Common myeloid progenitor, CD34-positive (primary cell): ENCODE results near the gene TNIK.

Experiments used
- CTCF ChIA-PET: fragments of 350-600 bp; sonication (Branson Sonifier 250); formaldehyde crosslinking; loops from one replicate; lab custom pipeline; 2021; ENCODE audit warnings: antibody characterized with exemption; lab: Charles Lee
- POLR2A ChIA-PET: fragments of 350-600 bp; sonication (Branson Sonifier 250); formaldehyde crosslinking; loops from one replicate; lab custom pipeline; 2021; ENCODE audit warnings: antibody characterized with exemption; lab: Charles Lee
- DNase-seq, 3 donors: peaks; one replicate each; pipeline versions ENCODE4 v3.0.0 to v3.0.0-alpha.2; 2013
- H3K27ac ChIP-seq, 2 experiments: 1 replicate in 1 of 2; 2 replicates in 1 of 2; pipeline ENCODE4 v1.7.0; 2013; ENCODE audit warnings: inconsistent platforms in 2 of 2, low read length in 2 of 2, mild to moderate bottlenecking in 2 of 2, low read depth in 1 of 2, moderate library complexity in 1 of 2; ENCODE audit not compliant: severe bottlenecking in 2 of 2, insufficient read depth in 1 of 2, poor library complexity in 1 of 2
- H3K27me3 ChIP-seq, 5 experiments: replicated peaks in 2 of 5; 1 replicate in 3 of 5; 2 replicates in 2 of 5; pipeline versions ENCODE4 v1.6.1 to v1.7.0; 2013; ENCODE audit warnings: low read length in 4 of 5, mild to moderate bottlenecking in 2 of 5, moderate library complexity in 2 of 5, inconsistent platforms in 1 of 5; ENCODE audit not compliant: insufficient read depth in 5 of 5, control insufficient read depth in 4 of 5
- H3K36me3 ChIP-seq, 4 experiments: 1 replicate in 2 of 4; 2 replicates in 2 of 4; pipeline versions ENCODE4 v1.6.1 to v1.7.0; 2013; ENCODE audit warnings: low read length in 3 of 4, control low read depth in 1 of 4, mild to moderate bottlenecking in 1 of 4; ENCODE audit not compliant: control insufficient read depth in 4 of 4, insufficient read depth in 4 of 4
- H3K4me1 ChIP-seq, 4 experiments: 1 replicate in 3 of 4; 2 replicates in 1 of 4; pipeline versions ENCODE4 v1.6.1 to v1.7.1; 2013; ENCODE audit warnings: low read length in 3 of 4, mild to moderate bottlenecking in 3 of 4, control low read depth in 1 of 4, inconsistent platforms in 1 of 4, moderate library complexity in 1 of 4; ENCODE audit not compliant: control insufficient read depth in 4 of 4, insufficient read depth in 4 of 4; ENCODE audit errors: control extremely low read depth in 1 of 4
- H3K4me3 ChIP-seq, 7 experiments: 1 replicate in 4 of 7; 2 replicates in 3 of 7; pipeline versions ENCODE4 v1.5.1 to v1.7.0; 2013; ENCODE audit warnings: mild to moderate bottlenecking in 7 of 7, low read length in 6 of 7, moderate library complexity in 6 of 7, inconsistent platforms in 2 of 7, low read depth in 2 of 7, control low read depth in 1 of 7; ENCODE audit not compliant: insufficient read depth in 4 of 7, control insufficient read depth in 1 of 7; ENCODE audit errors: extremely low read depth in 1 of 7
- H3K9me3 ChIP-seq, 5 experiments: 1 replicate in 4 of 5; 2 replicates in 1 of 5; pipeline versions ENCODE4 v1.6.1 to v1.7.1; 2013; ENCODE audit warnings: low read length in 4 of 5, mild to moderate bottlenecking in 2 of 5, inconsistent platforms in 1 of 5, low read depth in 1 of 5, moderate library complexity in 1 of 5; ENCODE audit not compliant: control insufficient read depth in 4 of 5, insufficient read depth in 2 of 5; ENCODE audit errors: control extremely low read depth in 1 of 5
- WGBS: methylation state at CpG from one replicate; pipeline ENCODE4 v1.1.5; 2013; ENCODE audit not compliant: insufficient coverage; 5-methylcytosine and 5-hydroxymethylcytosine counted together

Gene TNIK

DNA sequence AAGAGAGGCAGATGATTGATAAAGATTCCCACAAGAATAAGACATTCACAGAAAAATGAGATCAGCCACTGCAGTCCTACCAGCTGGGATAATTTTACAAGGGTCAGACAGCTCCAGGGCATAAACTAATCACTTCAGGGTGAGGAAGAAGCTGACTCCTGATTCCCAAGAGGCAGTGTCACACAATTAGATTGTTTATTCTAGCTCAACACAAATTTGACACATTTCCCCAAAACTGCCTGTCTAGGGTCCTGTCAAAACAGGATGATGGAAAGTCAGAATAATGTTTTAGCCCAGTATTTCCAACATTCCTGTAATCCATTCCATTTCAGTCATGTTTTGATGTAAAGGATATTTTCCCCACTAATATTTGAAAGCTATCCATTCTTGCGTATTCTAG, 110.8 kb downstream of the TNIK start:
- CTCF ChIA-PET = interaction anchor here (0.9 to 1.6 kb wide), 2 partner anchors 12 to 28 kb away, joined by 3 to 4 read pairs; no protein-coding TSS in a partner anchor
- peaks cover 11 to 45% (median 18%) of the 10 kb centered on the region in 4 experiments for H3K4me1 ChIP-seq
- no peak overlapping the region for H3K4me3 ChIP-seq
- H3K36me3 ChIP-seq = no peaks in the 10 kb centered on the region
- WGBS = no CpG with 5 or more reads among the region's 1 CpG
- no peaks in the 10 kb centered on the region for H3K9me3 ChIP-seq
- H3K27me3 ChIP-seq = no peaks in the 10 kb centered on the region
- POLR2A ChIA-PET = no interaction called here
- no peak overlapping the region for H3K27ac ChIP-seq
- no peak for DNase-seq

DNA sequence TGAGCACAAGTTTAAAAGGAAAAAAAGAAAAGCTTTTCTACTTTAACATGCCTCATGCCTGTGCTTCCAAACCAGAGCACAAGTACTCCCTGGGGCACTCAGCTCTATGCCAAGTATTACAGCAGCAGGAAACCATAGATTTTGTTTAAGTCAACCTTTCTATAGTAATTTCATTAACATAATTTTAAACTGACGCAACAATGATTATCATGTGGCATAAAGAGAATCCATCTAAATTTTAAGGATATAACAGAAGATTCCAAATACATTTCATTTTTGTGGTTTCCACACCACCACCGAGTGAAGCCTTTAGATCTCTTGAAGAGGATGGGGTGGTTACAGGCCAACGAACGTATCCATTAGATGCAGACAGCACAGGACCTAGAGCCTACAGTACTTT, 112.1 kb downstream of the TNIK start:
- peak in 1 of 3 donors; percentile 10 for DNase-seq
- Histone ChIP-seq H3K27me3 (no peaks in the 10 kb centered on the region), H3K27ac (no peak overlapping the region), H3K4me1 (peaks cover 13 to 57% (median 25%) of the 10 kb centered on the region in 4 experiments), H3K9me3 (no peaks in the 10 kb centered on the region), H3K4me3 (peak overlapping the region in 2 of 7 experiments; percentile 45 to 66), H3K36me3 (no peaks in the 10 kb centered on the region)
- 20% methylated on average over 1 of the region's 4 CpGs for WGBS
- ChIA-PET POLR2A (no interaction called here), CTCF (interaction anchor here (0.8 to 1.6 kb wide), 5 partner anchors 13 to 218 kb away, joined by 3 to 6 read pairs (median 4); no protein-coding TSS in a partner anchor)

DNA sequence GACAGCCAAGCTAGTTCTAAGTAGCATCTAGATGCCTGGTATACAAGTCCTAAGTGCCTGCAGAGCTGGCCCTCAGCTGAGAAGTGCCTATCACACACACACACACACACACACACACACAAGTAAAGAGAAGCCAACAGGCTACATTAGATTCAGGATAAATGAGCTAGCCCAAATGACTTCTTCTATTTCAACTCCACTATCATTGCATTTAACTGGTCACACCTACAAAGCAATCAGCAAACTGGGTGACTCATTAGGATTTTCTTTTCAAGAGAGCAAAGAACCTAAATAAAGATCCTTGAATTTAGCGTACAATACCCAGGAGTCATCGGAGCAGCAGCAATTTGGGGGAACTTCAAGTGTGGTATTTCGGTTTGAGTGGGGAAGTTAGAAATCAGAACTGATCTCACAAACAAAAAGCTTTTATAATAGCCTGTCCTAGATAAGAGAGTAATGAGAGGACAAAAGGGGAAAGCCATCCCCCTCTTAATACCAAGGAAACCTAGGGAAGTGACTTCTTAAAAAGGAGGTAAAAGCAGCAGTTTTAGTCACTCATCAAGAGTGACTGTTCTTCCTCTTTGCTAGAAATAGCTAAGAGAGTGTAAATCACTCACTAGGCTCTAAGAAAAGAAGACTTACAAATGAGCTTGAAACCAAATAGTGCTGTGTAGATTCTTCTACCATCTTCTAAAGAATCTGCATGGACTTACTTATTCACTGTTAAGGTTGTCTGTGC, 112.7 kb downstream of the TNIK start:
- Histone ChIP-seq H3K27ac (peak overlapping the region in 1 of 2 experiments; percentile 32), H3K4me1 (peaks cover 13 to 59% (median 26%) of the 10 kb centered on the region in 4 experiments), H3K9me3 (peaks cover 0 to 6% (median 0%) of the 10 kb centered on the region in 5 experiments), H3K4me3 (peak overlapping the region in 4 of 7 experiments; percentile 20 to 66 (median 39)), H3K36me3 (no peaks in the 10 kb centered on the region), H3K27me3 (no peaks in the 10 kb centered on the region)
- POLR2A ChIA-PET = interaction anchor here (0.6 kb wide), 1 partner anchor 12 kb away, joined by 3 read pairs; no protein-coding TSS in a partner anchor
- CTCF ChIA-PET = interaction anchor here (0.8 to 1.5 kb wide), 4 partner anchors 33 to 219 kb away, joined by 3 to 6 read pairs (median 4); no protein-coding TSS in a partner anchor
- WGBS = 0% methylated on average over 1 of the region's 3 CpGs
- peak; percentile 34 to 89 (median 84) for DNase-seq

GRCh38 chr3:171346582-171347300, 113.5 kb downstream of the TNIK start:
- H3K27me3 ChIP-seq = no peaks in the 10 kb centered on the region
- ChIA-PET POLR2A (no interaction called here), CTCF (interaction anchor here (1.4 to 1.5 kb wide), 2 partner anchors 34 to 107 kb away, joined by 3 to 6 read pairs; no protein-coding TSS in a partner anchor)
- peak in 2 of 3 donors; percentile 34 to 41 for DNase-seq
- H3K4me3 ChIP-seq = peak overlapping the region in 1 of 7 experiments; percentile 45
- H3K27ac ChIP-seq = peak overlapping the region in 1 of 2 experiments; percentile 32
- no peaks in the 10 kb centered on the region for H3K36me3 ChIP-seq
- H3K4me1 ChIP-seq = peaks cover 13 to 59% (median 26%) of the 10 kb centered on the region in 4 experiments
- 95% methylated on average over 3 of the region's 3 CpGs for WGBS
- H3K9me3 ChIP-seq = peaks cover 0 to 6% (median 0%) of the 10 kb centered on the region in 5 experiments

- CTCF ChIA-PET = no interaction called here
- H3K4me1 ChIP-seq = peaks cover 13 to 59% (median 26%) of the 10 kb centered on the region in 4 experiments
- no peaks in the 10 kb centered on the region for H3K36me3 ChIP-seq
- no peak for DNase-seq
- no CpG with 5 or more reads among the region's 1 CpG for WGBS
- H3K4me3 ChIP-seq = no peak overlapping the region
- H3K27me3 ChIP-seq = no peaks in the 10 kb centered on the region
- H3K27ac ChIP-seq = no peak overlapping the region
- POLR2A ChIA-PET = interaction anchor here (0.6 kb wide), 1 partner anchor 1138 kb away, joined by 3 read pairs; no protein-coding TSS in a partner anchor
- peaks cover 0 to 6% (median 0%) of the 10 kb centered on the region in 5 experiments for H3K9me3 ChIP-seq
These were observed 114.2 kb downstream of the TNIK start for GRCh38 chr3:171346019-171346418.

GRCh38 chr3:171345107-171345843, 114.9 kb downstream of the TNIK start:
- CTCF ChIA-PET = interaction anchor here (1.1 to 1.5 kb wide), 2 partner anchors 9 to 11 kb away, joined by 3 read pairs; no protein-coding TSS in a partner anchor
- peaks cover 0 to 6% (median 0%) of the 10 kb centered on the region in 5 experiments for H3K9me3 ChIP-seq
- no peak for DNase-seq
- H3K27me3 ChIP-seq = no peaks in the 10 kb centered on the region
- peaks cover 13 to 55% (median 26%) of the 10 kb centered on the region in 4 experiments for H3K4me1 ChIP-seq
- POLR2A ChIA-PET = interaction anchor here (0.6 kb wide), 1 partner anchor 1139 kb away, joined by 3 read pairs; no protein-coding TSS in a partner anchor
- H3K36me3 ChIP-seq = no peaks in the 10 kb centered on the region
- no peak overlapping the region for H3K4me3 ChIP-seq
- no peak overlapping the region for H3K27ac ChIP-seq
- WGBS = 80% methylated on average over 1 of the region's 2 CpGs
